HCT116 (cell line): Measurements from ENCODE around the gene MYLK. TPM values are rescaled to one million over a fixed set of nuclear protein-coding genes. Genes with fewer than 3 reads are reported as not detected.

Source experiments
- ATAC-seq: fragments of 200-7000 bp; cut with Tn5 transposase; 2 replicates; pipeline ENCODE4 v1.9.1; 2020; ENCODE audit warnings: mild to moderate bottlenecking, moderate library complexity
- BruUV-seq: library from RNA; stranded (reverse); fragments of 400-500 nt; replicated peaks from 2 replicates; lab custom pipeline; 2021; lab: Mats Ljungman, UMichigan
- CTCF ChIA-PET: fragments of 300-600 bp; sonication (Branson Sonifier 250); formaldehyde crosslinking; loops from one replicate; lab custom pipeline; 2021; ENCODE audit warnings: antibody characterized with exemption; lab: Charles Lee
- POLR2A ChIA-PET: fragments of 300-600, 350-600 bp; sonication (Branson Sonifier 250); formaldehyde crosslinking; loops from one replicate; lab custom pipeline; 2021; ENCODE audit warnings: antibody characterized with exemption; lab: Charles Lee
- RAD21 ChIA-PET, 2 experiments: fragments of 300-600 bp; sonication (Branson Sonifier 250); formaldehyde crosslinking; loops; one replicate each; lab custom pipeline; 2023; ENCODE audit warnings: low total read pairs in 2 of 2; ENCODE audit not compliant: uncharacterized antibody in 2 of 2, unreplicated experiment in 2 of 2, low non-redundant PET in 1 of 2; lab: Charles Lee
- DNase-seq: peaks from one replicate; pipeline ENCODE4 v3.0.0-alpha.2; 2010; ENCODE audit warnings: low read depth, low spot score
- H2AFZ ChIP-seq: fragments of 200-600 bp; shearing (Covaris generic), sonication (generic); 2 replicates; pipeline ENCODE4 v1.6.1; 2017; ENCODE audit warnings: low read depth, mixed run types, mixed read lengths, antibody characterized with exemption, low read length; ENCODE audit not compliant: poor library complexity, severe bottlenecking
- H3K27ac ChIP-seq: 2 replicates; pipeline ENCODE4 v1.5.1; 2012; ENCODE audit warnings: low read depth, low read length
- H3K27me3 ChIP-seq: fragments of 200-600 bp; sonication (generic); 2 replicates; pipeline ENCODE4 v1.6.1; 2016; ENCODE audit warnings: mixed run types, low read length, mixed read lengths; ENCODE audit not compliant: insufficient read depth
- H3K36me3 ChIP-seq, 2 experiments: fragments of 200-500 bp in 1 of 2; fragments of 200-600 bp in 1 of 2; sonication (Bioruptor generic) in 1 of 2; sonication (generic) in 1 of 2; 2 replicates each; pipeline versions ENCODE4 v1.5.1 to v1.6.1; 2014 to 2016; ENCODE audit warnings: low read length in 2 of 2, inconsistent platforms in 1 of 2, mixed read lengths in 1 of 2, mixed run types in 1 of 2; ENCODE audit not compliant: insufficient read depth in 2 of 2, control insufficient read depth in 1 of 2
- H3K4me1 ChIP-seq, 2 experiments: fragments of 200-600 bp in 1 of 2; sonication (generic) in 1 of 2; 2 replicates each; pipeline versions ENCODE4 v1.5.1 to v1.6.1; 2012 to 2017; ENCODE audit warnings: low read length in 2 of 2, inconsistent platforms in 1 of 2, mild to moderate bottlenecking in 1 of 2, mixed read lengths in 1 of 2, mixed run types in 1 of 2, moderate library complexity in 1 of 2; ENCODE audit not compliant: insufficient read depth in 2 of 2, control insufficient read depth in 1 of 2
- H3K4me2 ChIP-seq: fragments of 200-600 bp; sonication (generic); 2 replicates; pipeline ENCODE4 v1.6.1; 2017; ENCODE audit warnings: mixed run types, low read length, mixed read lengths
- H3K4me3 ChIP-seq, 2 experiments: fragments of 200-600 bp in 1 of 2; sonication (generic) in 1 of 2; replicated peaks in 1 of 2; 2 replicates each; pipeline ENCODE4 v1.5.1; 2011 to 2016; ENCODE audit warnings: low read length in 2 of 2, control low read depth in 1 of 2, low read depth in 1 of 2, mild to moderate bottlenecking in 1 of 2, mixed read lengths in 1 of 2, mixed run types in 1 of 2
- H3K79me2 ChIP-seq: fragments of 200-600 bp; sonication (generic); 2 replicates; pipeline ENCODE4 v1.6.1; 2017; ENCODE audit warnings: mild to moderate bottlenecking, mixed run types, low read length, moderate library complexity, mixed read lengths; ENCODE audit not compliant: insufficient read depth
- H3K9ac ChIP-seq: fragments of 200-600 bp; sonication (generic); 2 replicates; pipeline ENCODE4 v1.6.1; 2016; ENCODE audit warnings: low read length, mixed read lengths
- H3K9me2 ChIP-seq: fragments of 200-600 bp; sonication (generic), shearing (Covaris generic); 2 replicates; pipeline ENCODE4 v1.6.1; 2017; ENCODE audit warnings: mixed run types, mild to moderate bottlenecking, moderate library complexity; ENCODE audit not compliant: insufficient read depth
- H3K9me3 ChIP-seq, 2 experiments: fragments of 200-500 bp in 1 of 2; fragments of 200-600 bp in 1 of 2; sonication (Bioruptor generic) in 1 of 2; sonication (generic) in 1 of 2; 2 replicates each; pipeline ENCODE4 v1.6.1; 2014 to 2017; ENCODE audit warnings: low read length in 2 of 2, mixed read lengths in 2 of 2, inconsistent platforms in 1 of 2, low read depth in 1 of 2, mild to moderate bottlenecking in 1 of 2, mixed run types in 1 of 2, moderate library complexity in 1 of 2; ENCODE audit not compliant: control insufficient read depth in 1 of 2, insufficient read depth in 1 of 2
- H4K20me1 ChIP-seq: fragments of 200-600 bp; sonication (generic), shearing (Covaris generic); 2 replicates; pipeline ENCODE4 v1.6.1; 2017; ENCODE audit warnings: mixed run types, mild to moderate bottlenecking, moderate library complexity; ENCODE audit not compliant: insufficient read depth
- EZH2phosphoT487 ChIP-seq: fragments of 200-600 bp; IDR thresholded peaks from 2 replicates; pipeline ENCODE4 v1.6.1; 2018; ENCODE audit warnings: antibody characterized with exemption, borderline replicate concordance
- FOSL1 ChIP-seq: IDR thresholded peaks from 2 replicates; pipeline ENCODE4 v1.6.1; 2012; ENCODE audit warnings: low read depth
- JUND ChIP-seq: IDR thresholded peaks from 2 replicates; pipeline ENCODE4 v1.6.1; 2012
- POLR2AphosphoS5 ChIP-seq: IDR thresholded peaks from 2 replicates; pipeline ENCODE4 v1.6.1; 2011; ENCODE audit warnings: mild to moderate bottlenecking, low read depth, low read length, moderate library complexity
- RAD21 ChIP-seq: IDR thresholded peaks from 2 replicates; pipeline ENCODE4 v1.6.1; 2012; ENCODE audit warnings: low read depth, mild to moderate bottlenecking
- SIN3A ChIP-seq: IDR thresholded peaks from 2 replicates; pipeline ENCODE4 v1.6.1; 2012; ENCODE audit warnings: low read depth
- TCF7L2 ChIP-seq: IDR thresholded peaks from 2 replicates; pipeline ENCODE4 v1.7.0; 2011; ENCODE audit warnings: borderline replicate concordance, inconsistent platforms; ENCODE audit not compliant: insufficient read depth, insufficient read length; ENCODE audit errors: extremely low read depth
- ZFX ChIP-seq: fragments of 450-650 bp; IDR thresholded peaks from 2 replicates; pipeline ENCODE4 v1.6.1; 2017
- intact Hi-C: fragments of 100-400 bp; cut with micrococcal nuclease; formaldehyde crosslinking; loops from 2 replicates; pipeline ENCODE4 v1.10.0; 2022
- total RNA-seq: library from RNA; stranded (reverse); gene quantifications from one replicate; pipeline ENCODE4 v1.2.1, GENCODE V29; 2021; ENCODE audit not compliant: unreplicated experiment
- TF ChIP-seq, protein P1 (sequence below): IDR thresholded peaks from 2 replicates; pipeline ENCODE4 v1.6.1; 2011; ENCODE audit warnings: mild to moderate bottlenecking, low read length, moderate library complexity; ENCODE audit not compliant: insufficient replicate concordance; ENCODE audit errors: extremely low read depth
- TF ChIP-seq, protein P2 (sequence below): IDR thresholded peaks from 2 replicates; pipeline ENCODE4 v1.6.1; 2012

MYLK gene
- total RNA-seq, 1 experiment from 2014 or later: 3.8 TPM

DNA sequence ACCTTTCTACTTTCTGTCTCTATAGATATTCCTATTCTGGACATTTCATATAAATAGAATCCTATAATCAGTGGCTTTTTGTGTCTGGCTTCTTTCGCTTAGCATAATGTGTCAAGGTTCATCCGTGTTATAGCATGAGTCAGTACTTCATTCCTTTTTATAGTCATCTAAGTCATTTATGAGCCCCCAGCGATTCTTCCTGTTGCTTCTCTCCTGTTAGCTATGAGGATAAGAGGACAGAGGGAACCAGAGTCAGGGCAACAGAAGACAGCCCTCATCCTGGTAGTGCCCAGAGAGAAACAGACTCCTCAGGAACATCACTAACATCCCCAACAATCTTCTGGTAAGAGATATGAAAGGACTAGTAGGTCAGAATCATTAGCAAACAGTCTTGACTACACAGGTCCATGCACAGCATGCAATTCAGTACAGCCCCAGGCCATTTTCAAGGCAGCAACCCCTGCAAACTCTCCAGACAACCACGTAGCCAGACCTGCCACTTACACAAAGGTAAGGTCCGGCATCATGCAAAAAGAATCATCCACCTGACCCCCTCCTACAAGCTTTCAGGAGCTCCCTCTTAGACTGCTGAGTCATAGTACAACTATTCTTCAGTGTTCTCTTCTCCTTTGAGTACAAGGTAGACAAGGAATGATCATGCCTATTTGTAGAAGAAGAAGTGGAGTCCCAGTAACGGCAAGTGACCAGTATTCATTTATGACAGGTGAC is 91.5 kb downstream of the MYLK start:
- Histone ChIP-seq H3K27me3 (no peaks in the 10 kb centered on the region), H4K20me1 (no peaks in the 10 kb centered on the region), H3K36me3 (no peaks in the 10 kb centered on the region), H3K4me3 (no peak overlapping the region), H3K9me2 (no peaks in the 10 kb centered on the region), H3K27ac (no peak overlapping the region), H2AFZ (no peak overlapping the region), H3K9ac (no peak overlapping the region), H3K4me1 (peaks cover 0 to 22% of the 10 kb centered on the region in 2 experiments; a peak in 2 of 4 replicates), H3K79me2 (no peaks in the 10 kb centered on the region), H3K4me2 (peak overlapping the region; percentile 50), H3K9me3 (no peaks in the 10 kb centered on the region)
- intact Hi-C loops: no loop called here
- ATAC-seq (peak; percentile 65), DNase-seq (no peak)
- no TSS peak for BruUV-seq
- POLR2A ChIA-PET: no interaction called here
- TF ChIP-seq FOSL1: no peak
- no peak for TF ChIP-seq POLR2AphosphoS5
- TF ChIP-seq, protein P1, sequence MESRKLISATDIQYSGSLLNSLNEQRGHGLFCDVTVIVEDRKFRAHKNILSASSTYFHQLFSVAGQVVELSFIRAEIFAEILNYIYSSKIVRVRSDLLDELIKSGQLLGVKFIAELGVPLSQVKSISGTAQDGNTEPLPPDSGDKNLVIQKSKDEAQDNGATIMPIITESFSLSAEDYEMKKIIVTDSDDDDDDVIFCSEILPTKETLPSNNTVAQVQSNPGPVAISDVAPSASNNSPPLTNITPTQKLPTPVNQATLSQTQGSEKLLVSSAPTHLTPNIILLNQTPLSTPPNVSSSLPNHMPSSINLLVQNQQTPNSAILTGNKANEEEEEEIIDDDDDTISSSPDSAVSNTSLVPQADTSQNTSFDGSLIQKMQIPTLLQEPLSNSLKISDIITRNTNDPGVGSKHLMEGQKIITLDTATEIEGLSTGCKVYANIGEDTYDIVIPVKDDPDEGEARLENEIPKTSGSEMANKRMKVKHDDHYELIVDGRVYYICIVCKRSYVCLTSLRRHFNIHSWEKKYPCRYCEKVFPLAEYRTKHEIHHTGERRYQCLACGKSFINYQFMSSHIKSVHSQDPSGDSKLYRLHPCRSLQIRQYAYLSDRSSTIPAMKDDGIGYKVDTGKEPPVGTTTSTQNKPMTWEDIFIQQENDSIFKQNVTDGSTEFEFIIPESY: no peak
- no peak for TF ChIP-seq EZH2phosphoT487
- RAD21 ChIA-PET: no interaction called here
- CTCF ChIA-PET: no interaction called here

DNA sequence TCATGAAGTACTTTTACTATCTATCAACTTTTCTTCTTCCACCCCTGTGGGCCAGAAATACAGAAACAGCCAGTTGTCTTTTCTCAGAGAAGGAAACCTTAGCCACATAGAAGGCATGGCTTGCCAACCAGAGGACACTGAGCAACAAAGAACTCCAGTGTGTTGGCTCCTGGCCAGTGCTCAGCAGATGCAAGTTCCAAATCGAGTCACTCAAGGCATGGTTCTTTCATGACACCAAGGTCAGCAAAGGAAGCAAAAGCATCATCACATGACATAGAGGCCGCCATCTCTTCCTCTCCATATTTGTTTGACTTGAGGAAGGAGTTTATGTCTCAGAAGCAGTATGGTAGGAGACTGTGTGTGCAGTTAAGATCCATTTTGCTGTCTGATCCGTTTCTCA is 92.2 kb downstream of the MYLK start:
- Histone ChIP-seq H3K9me3 (no peaks in the 10 kb centered on the region), H3K79me2 (no peaks in the 10 kb centered on the region), H3K4me3 (no peak overlapping the region), H3K4me2 (peak overlapping the region; percentile 50; the same call in 1 of the 2 replicates), H3K4me1 (peaks cover 0 to 22% of the 10 kb centered on the region in 2 experiments; a peak in 2 of 4 replicates), H3K9me2 (no peaks in the 10 kb centered on the region), H3K27me3 (no peaks in the 10 kb centered on the region), H2AFZ (no peak overlapping the region), H3K36me3 (no peaks in the 10 kb centered on the region), H4K20me1 (no peaks in the 10 kb centered on the region), H3K27ac (no peak overlapping the region), H3K9ac (no peak overlapping the region)
- DNase-seq: no peak
- POLR2A ChIA-PET: no interaction called here
- RAD21 ChIA-PET: no interaction called here
- ATAC-seq: no peak
- intact Hi-C loops: no loop called here
- CTCF ChIA-PET: no interaction called here
- TF ChIP-seq ZFX: no peak
- TF ChIP-seq POLR2AphosphoS5: no peak
- no peak for TF ChIP-seq JUND
- no peak for TF ChIP-seq RAD21
- no peak for TF ChIP-seq SIN3A
- TF ChIP-seq TCF7L2: no peak
- TF ChIP-seq, protein P2, sequence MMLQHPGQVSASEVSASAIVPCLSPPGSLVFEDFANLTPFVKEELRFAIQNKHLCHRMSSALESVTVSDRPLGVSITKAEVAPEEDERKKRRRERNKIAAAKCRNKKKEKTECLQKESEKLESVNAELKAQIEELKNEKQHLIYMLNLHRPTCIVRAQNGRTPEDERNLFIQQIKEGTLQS: no peak
- no TSS peak for BruUV-seq
